NCI-H2107 treated with DMSO at 0.1 percent for 48 hours (cell line): ENCODE results near the gene ZC3H15.
"Not testable (repeated sequence)": the region's sequence is repeated elsewhere in the genome, so short reads cannot be mapped to it uniquely, and the experiment has no call there.

Experiments
- DNase-seq: peaks from one replicate; lab custom pipeline; 2025; ENCODE audit not compliant: unreplicated experiment; lab: John Stamatoyannopoulos, UW

The ZC3H15 gene

DNA sequence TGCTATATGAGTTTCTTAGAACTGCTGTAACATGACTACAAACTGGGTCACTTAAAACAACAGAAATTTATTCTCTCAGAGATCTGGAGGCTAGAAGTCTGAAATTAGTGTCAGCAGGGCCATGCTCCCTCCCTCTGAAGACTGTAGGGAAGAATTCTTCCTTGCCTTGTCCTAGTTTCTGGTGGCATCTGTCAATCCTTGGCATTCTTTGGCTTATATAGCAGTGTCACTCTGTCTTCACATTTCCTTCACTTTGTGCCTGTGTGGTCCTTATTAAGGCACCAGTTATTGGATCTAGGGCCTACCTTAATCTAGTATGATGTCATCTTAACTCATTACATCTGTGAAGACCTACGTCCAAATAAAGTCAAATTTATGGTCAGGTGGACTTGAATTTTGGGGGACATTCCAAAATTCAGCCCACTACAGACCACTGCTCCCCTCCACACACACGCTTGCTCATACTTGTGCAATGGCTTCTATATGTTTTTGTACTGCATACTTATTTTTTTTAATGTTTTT lies 7.6 kb downstream of the ZC3H15 start:
- no peak for DNase-seq

- DNase-seq: no peak
Measured at GRCh38 chr2:186496401-186496800, 10.3 kb downstream of the ZC3H15 start.

DNA sequence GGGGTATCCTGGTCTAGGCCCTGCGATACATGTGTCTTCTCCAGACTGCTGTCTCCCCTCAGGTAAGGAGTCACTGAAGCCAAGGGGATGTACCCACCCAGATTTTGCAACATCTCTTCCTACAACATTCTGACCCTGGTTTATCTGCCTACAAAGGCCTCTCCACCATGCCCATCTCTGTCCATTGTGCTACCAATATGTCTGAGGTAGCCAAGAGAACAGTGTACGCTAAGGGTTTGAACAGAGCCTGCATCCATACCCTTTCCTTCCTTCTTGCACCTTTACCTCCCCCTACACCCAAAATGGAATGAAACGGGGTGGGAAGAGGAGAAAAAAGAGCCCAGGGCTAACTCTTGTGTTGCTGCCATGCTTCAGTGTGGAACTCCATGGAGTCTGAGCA lies 11.9 kb downstream of the ZC3H15 start:
- DNase-seq: no peak

DNA sequence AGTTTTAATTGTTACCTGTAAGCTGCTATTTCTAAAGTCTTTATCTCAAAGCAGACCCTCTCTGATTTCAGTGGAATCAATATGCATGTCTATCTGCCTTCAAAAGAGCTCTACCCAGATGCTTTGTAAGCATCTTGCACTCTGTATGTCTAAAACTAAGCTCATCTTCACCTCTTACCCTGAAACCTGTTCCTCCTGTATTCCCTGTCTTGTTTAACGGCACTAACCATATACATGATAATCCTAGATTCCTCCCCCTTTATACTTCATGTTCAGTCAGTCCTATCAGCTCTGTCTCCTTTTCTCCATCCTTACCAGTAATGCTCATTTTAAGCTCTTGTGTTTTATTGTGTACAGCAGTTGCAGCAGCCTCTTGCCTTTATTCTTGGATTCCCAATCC lies 12.8 kb downstream of the ZC3H15 start:
- no peak for DNase-seq

DNA sequence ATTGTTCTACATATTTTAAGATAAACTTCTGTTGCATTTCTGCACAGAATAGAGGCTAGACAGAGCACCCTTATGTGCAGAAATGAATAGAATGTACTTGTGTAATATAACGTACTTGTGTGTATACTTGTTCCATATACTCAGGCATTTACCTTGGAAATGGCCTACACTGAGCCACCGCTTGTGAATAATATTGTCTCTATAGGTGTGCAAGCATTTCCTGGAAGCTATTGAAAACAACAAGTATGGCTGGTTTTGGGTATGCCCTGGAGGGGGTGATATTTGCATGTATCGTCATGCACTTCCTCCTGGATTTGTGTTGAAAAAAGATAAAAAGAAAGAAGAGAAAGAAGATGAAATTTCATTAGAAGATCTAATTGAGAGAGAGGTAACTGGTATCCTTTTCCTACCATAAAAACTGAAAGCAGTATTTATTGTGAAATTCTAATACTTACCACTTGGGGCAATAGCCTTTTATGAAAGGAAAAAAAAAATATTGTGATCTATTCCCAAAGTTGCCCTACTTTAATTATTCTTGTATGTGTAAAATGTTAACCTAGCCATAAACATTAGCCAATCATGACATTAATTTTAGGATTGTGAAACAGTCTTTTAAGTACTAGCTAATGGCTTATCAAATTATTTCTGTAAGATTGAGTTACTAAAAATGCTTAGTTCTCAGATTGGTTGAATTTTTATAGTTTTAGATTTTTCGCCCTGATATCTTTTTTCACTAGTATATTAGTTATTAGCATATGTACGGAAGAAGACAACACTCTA lies 18.0 kb downstream of the ZC3H15 start:
- peak; percentile 28 for DNase-seq

DNA sequence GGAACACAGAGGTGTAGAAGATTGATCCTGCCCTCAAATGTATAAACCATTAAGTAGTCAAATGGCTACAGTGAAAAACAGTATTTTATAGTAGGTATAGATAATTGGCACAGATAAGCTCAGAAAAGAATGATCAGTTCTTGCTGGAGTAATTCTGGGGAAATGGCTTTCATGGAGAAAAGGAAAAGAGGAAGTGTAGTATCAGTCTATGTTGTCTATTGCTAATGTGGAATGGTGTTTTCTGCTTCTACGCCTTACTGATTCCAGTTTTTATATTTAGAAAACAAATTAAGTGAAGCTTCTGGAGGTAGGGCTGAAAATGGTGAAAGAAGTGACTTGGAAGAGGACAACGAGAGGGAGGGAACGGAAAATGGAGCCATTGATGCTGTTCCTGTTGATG lies 22.2 kb downstream of the ZC3H15 start:
- DNase-seq: no peak

- DNase-seq: no peak
Measured at GRCh38 chr2:186515376-186515775, 29.3 kb downstream of the ZC3H15 start.

DNA sequence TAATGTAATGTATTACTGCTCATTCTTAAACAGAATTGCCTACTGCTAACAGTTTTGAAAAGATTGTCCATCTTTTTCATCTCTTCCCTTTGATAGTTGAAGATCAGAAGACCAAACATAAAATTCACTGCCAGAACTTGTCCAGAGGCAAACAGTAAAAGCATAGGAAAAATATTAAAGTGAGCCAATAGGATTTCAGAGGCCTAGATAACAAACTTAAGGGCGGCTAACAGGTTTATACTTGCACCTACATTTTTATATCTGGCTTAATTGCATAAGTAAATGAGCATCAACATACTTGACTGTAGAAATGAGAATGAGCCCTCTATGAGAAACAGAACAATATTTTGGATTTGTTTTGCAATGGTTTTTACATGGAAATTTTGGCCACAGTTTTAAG lies 30.3 kb downstream of the ZC3H15 start:
- no peak for DNase-seq

GRCh38 chr2:186517090-186517489 lies 31.0 kb downstream of the ZC3H15 start:
- no peak for DNase-seq

DNA sequence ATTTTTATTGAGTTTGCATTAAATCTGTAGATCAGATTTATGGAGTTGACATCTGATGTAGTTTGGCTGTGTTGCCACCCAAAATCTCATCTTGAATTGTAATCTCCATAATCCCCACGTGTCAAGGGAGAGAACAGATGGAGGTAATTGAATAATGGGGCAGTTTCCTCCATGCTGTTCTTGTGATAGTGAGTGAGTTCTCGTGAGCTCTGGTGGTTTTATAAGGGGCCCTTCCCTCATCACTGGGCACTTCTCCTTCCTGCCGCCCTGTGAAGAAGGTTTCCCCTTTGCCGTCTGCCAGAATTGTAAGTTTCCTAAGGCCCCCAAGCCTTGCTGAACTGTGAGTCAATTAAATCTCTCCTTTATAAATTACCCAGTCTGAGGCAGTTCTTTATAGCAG lies 32.2 kb downstream of the ZC3H15 start:
- DNase-seq: no peak

- DNase-seq: no peak
Measured at GRCh38 chr2:186518945-186519344, 32.9 kb downstream of the ZC3H15 start.

DNA sequence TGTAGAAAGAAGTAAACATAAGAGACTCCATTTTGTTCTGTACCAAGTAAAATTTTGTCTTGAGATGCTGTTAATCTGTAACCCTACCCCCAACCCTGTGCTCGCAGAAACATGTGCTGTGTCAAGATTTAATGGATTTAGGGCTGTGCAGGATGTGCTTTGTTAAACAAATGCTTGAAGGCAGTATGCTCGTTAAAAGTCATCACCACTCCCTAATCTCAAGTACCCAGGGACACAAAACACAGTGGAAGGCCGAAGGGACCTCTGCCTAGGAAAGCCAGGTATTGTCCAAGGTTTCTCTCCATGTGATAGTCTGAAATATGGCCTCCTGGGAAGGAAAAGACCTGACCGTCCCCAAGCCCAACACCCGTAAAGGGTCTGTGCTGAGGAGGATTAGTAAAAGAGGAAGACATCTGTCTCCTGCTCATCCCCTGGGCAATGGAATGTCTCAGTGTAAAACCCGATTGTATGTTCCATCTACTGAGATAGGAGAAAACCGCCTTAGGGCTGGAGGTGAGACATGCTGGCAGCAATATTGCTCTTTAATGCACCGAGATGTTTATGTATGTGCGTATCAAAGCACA lies 35.6 kb downstream of the ZC3H15 start:
- DNase-seq: not testable (repeated sequence)

DNA sequence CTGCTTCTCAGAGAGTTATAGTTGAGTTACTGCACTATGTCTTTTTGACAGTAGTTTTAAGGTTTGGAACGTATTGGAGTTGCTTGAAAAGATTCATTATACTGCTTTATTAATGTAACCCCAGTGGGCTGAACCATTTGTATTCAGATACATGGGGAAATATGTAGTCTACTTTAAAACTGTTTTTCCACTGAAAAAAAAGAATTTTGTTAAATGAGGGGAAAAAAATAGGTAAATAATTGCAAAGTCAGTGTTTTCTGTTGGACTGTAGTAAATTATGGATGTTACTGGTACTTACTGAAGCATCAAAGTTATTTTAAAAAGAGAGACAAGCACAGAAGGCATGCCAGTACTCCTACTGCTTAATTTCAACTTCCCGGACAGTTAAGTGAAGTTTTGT lies 36.4 kb downstream of the ZC3H15 start:
- DNase-seq: no peak

GRCh38 chr2:186523791-186524190 lies 37.7 kb downstream of the ZC3H15 start:
- no peak for DNase-seq

DNA sequence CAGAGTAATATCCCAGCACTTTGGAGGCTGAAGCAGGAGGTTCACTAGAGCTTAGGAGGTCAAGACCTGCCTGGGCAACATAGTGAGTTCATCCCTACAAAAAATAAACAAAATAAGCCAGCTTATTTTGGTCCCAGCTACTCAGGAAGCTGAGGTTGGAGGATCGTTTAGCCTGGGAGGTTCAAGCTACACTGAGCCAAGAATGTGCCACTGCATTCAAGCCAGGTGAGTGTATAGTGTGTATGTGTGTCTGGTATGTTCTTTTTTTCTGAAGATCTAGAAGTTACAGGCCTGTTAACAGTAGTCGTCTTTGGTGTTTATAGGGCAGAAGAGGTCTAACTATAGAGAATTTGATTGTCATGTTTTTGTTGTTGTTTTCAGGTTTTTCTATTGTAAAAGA lies 40.2 kb downstream of the ZC3H15 start:
- DNase-seq: no peak

- no peak for DNase-seq
Measured at GRCh38 chr2:186530314-186530713, 44.3 kb downstream of the ZC3H15 start.

- no peak for DNase-seq
Measured at GRCh38 chr2:186531257-186531775, 45.3 kb downstream of the ZC3H15 start.

DNA sequence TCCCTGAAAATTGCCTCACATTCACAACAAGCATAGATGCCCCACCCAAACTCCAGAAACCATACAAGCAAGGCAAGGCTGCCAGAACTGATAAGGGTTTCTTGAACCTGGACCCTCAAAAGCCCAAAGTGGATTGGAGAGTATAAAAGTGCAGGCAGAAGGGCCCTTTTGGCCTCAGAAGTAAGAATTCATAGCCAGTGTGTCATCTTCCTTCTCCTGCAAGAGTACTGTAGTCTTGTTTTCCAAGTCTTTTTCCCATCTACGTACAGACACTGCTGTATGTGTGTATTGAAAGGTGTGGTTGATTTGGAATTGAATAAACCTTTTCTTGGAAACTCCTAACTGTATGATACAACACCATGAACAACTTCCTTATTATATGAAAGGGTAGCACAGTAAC lies 46.8 kb downstream of the ZC3H15 start:
- no peak for DNase-seq

DNA sequence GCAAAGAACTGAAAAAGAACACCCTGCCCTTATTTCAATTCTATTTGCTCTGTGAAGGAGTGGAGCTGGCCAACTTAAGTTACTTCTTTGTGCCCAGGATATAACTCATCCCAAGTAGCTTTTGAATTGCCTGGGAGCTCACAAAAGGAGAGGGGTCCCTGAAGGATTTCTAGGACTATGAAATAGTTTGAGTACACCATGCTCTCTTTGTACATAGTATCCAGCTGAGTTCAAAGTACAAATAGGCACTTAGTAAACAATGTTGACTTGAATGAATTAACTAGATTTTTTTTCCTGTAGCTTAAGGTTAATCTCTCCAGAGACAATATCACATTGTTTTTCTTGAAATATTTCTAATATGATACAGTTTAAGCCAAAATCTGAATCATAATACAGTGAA lies 47.7 kb downstream of the ZC3H15 start:
- DNase-seq: no peak

DNA sequence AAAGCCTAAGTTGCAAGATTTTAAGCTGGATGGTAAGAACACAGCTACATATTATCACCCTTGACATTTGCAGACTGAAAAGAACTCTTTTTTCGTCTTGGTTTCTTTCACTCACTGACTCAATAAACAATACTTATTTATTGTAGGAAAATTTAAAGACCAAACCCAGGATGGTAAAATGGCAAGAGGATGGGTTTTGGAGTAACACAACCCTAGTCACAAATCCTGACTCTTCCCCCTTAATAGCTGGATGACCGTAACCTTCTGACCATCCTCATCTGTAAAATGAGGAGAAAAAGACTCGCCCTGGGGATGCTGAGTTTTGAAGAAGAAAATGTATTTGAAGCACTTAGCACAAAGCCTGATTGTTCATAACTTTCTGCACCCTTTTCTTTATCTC lies 48.3 kb downstream of the ZC3H15 start:
- DNase-seq: no peak

- DNase-seq: no peak
Measured at GRCh38 chr2:186535861-186536260, 49.8 kb downstream of the ZC3H15 start.

DNA sequence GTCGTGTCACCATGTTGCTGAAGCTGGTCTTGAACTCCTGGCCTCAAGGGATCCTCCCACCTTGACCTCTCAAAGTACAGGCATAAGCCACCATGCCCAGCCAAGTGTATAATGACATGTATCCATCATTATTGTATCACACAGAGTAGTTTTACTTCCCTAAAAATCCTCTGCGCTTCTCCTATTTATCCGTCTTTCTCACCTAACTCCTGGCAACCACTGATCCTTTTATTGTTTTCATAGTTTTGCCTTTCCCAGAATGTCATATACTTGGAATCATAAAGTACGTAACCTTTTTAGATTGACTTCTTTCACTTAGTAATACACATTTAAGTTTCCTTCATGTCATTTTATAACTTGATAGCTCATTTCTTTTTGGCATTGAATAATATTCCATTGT lies 51.0 kb downstream of the ZC3H15 start:
- DNase-seq: no peak
